Activated T-helper 2 cell treated with anti-CD3 and anti-CD28 coated beads, Interferon-gamma antibody, Interleukin-2, Interleukin-4, amounts not matched to agents 10 μg/mL and 5 μg/mL and 100 μg/mL, durations not matched to agents 14 hours and 24 hours and 36 hours (primary cell): ENCODE results near the gene ASB13. TPM values are rescaled to one million over a fixed set of nuclear protein-coding genes. Genes with fewer than 3 reads are reported as not detected.

Experiments
- DNase-seq: peaks from one replicate; pipeline ENCODE4 v3.0.0; 2021; ENCODE audit warnings: low spot score
- H3K27ac Mint-ChIP-seq: one replicate; pipeline ENCODE4 v1.8.0; 2021; ENCODE audit warnings: mixed read lengths
- H3K27me3 Mint-ChIP-seq: one replicate; pipeline ENCODE4 v1.8.0; 2021; ENCODE audit warnings: low read depth, mixed read lengths
- H3K36me3 Mint-ChIP-seq: one replicate; pipeline ENCODE4 v1.8.0; 2021; ENCODE audit warnings: low read depth, mixed read lengths
- H3K4me1 Mint-ChIP-seq: one replicate; pipeline ENCODE4 v1.8.0; 2021; ENCODE audit warnings: low read depth, mixed read lengths
- H3K4me3 Mint-ChIP-seq: one replicate; pipeline ENCODE4 v1.8.0; 2021; ENCODE audit warnings: low read depth, mild to moderate bottlenecking, moderate library complexity, mixed read lengths
- H3K9me3 Mint-ChIP-seq: one replicate; pipeline ENCODE4 v1.8.0; 2021; ENCODE audit warnings: mixed read lengths
- intact Hi-C: fragments of 100-400 bp; cut with micrococcal nuclease; formaldehyde crosslinking; loops from one replicate; pipeline ENCODE4 v1.15.1; 2023
- total RNA-seq: library from RNA; stranded (reverse); gene quantifications from 2 replicates; pipeline ENCODE4 v1.2.3, GENCODE V29; 2022

The ASB13 gene
- total RNA-seq, 1 donor from 2014 or later = 15.2 TPM

DNA sequence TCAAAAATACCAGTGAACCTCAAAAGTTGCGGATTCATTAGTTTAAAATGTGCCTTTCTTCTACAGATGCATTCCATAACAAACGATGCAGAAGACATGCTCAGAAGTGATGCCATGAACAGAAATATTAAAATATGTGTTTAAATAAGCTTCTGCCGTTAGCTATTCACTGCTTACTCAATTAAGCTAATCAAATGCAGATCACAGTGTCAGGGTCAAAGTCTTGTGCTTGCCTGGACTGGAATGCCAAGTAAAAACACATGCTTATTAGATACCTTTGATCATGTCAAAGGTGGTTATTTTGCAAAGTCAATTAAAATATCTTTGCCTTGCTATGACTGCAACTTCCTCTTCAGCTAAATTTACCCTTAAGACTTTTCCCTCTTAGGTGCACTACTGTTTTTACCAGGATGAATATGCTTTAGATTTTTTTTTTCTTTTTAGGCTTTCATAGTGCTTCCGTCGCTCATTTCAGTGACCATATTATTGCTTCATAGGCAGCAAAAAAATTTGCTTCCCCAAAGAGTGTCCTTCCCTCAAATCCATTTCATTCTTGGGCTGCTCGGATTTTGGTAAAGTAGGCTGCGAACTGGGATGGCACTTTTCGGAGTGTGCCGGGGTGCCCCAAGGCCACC lies 905 bp downstream of the ASB13 start:
- DNase-seq = no peak
- Mint-ChIP-seq H3K27ac (no peak overlapping the region), H3K4me3 (peak overlapping the region; percentile 77), H3K36me3 (no peaks in the 10 kb centered on the region), H3K9me3 (no peaks in the 10 kb centered on the region), H3K4me1 (peaks cover 19% of the 10 kb centered on the region), H3K27me3 (peaks cover 6% of the 10 kb centered on the region)
- intact Hi-C loops = no loop called here

- Mint-ChIP-seq H3K36me3 (no peaks in the 10 kb centered on the region), H3K27me3 (peaks cover 6% of the 10 kb centered on the region), H3K9me3 (no peaks in the 10 kb centered on the region), H3K4me3 (peak overlapping the region; percentile 14), H3K4me1 (peaks cover 33% of the 10 kb centered on the region), H3K27ac (no peak overlapping the region)
- intact Hi-C loops = no loop called here
- no peak for DNase-seq
Measured at GRCh38 chr10:5663692-5664427, 2.5 kb downstream of the ASB13 start.

GRCh38 chr10:5662708-5663579 lies 3.5 kb downstream of the ASB13 start:
- intact Hi-C loops = no loop called here
- H3K27ac Mint-ChIP-seq = no peak overlapping the region

GRCh38 chr10:5661043-5661442 lies 5.4 kb downstream of the ASB13 start:
- intact Hi-C loops = no loop called here
- Mint-ChIP-seq H3K27me3 (peaks cover 3% of the 10 kb centered on the region), H3K9me3 (no peaks in the 10 kb centered on the region), H3K27ac (peak overlapping the region; percentile 33), H3K4me3 (no peak overlapping the region), H3K36me3 (no peaks in the 10 kb centered on the region), H3K4me1 (peaks cover 36% of the 10 kb centered on the region)
- DNase-seq = no peak

More at GRCh38 chr10:5662708-5663579, 3.5 kb downstream of the ASB13 start:
- Mint-ChIP-seq H3K4me1 (peaks cover 33% of the 10 kb centered on the region), H3K9me3 (no peaks in the 10 kb centered on the region), H3K36me3 (no peaks in the 10 kb centered on the region), H3K4me3 (no peak overlapping the region), H3K27me3 (peaks cover 5% of the 10 kb centered on the region)
- no peak for DNase-seq

- intact Hi-C loops = no loop called here
- no peak overlapping the region for H3K27ac Mint-ChIP-seq
- no peaks in the 10 kb centered on the region for H3K9me3 Mint-ChIP-seq
- no peak overlapping the region for H3K4me3 Mint-ChIP-seq
- H3K4me1 Mint-ChIP-seq = peaks cover 41% of the 10 kb centered on the region
- no peaks in the 10 kb centered on the region for H3K36me3 Mint-ChIP-seq
- no peak for DNase-seq
- no peaks in the 10 kb centered on the region for H3K27me3 Mint-ChIP-seq
Measured at GRCh38 chr10:5659702-5660528, 6.5 kb downstream of the ASB13 start.

DNA sequence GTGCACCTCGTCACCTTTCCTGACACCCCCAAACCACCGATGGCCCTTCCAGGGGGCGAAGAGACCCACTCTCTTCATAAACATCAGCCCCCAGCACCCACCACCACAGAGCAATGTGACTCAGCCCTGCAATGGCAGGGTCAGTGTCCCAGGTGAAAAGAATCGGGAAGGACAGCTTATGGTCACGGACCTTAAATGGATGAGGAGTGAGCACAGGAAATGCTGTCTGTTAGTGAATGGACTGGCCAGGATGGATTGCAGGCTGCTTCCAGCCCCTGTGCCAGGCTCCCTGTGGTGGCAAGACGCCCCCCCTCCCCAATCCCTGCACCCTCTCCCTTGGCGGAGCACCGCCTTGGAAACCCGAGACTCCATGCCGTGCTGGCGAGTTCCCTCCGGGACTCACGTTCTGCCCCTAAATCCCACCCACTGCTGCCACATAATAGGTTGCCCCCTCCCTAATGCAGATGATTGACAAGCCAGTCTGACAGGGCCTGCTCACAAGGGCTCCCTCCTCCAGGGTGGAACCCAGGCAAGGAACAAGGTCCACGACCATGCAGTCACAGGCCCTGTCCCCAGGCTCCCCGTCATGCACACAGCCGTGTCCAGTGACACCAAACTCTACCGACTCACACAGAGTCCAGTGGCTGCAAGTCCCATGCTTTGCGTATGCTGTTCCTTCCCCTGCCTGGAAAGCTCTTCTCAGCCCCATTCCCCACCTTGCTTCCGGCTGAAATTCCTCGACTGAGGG lies 7.3 kb downstream of the ASB13 start:
- Mint-ChIP-seq H3K27ac (no peak overlapping the region), H3K27me3 (no peaks in the 10 kb centered on the region), H3K9me3 (no peaks in the 10 kb centered on the region), H3K4me1 (peaks cover 40% of the 10 kb centered on the region), H3K36me3 (no peaks in the 10 kb centered on the region), H3K4me3 (no peak overlapping the region)
- no peak for DNase-seq
- intact Hi-C loops = no loop called here

GRCh38 chr10:5656737-5657579 lies 9.4 kb downstream of the ASB13 start:
- Mint-ChIP-seq H3K9me3 (no peaks in the 10 kb centered on the region), H3K4me3 (no peak overlapping the region), H3K27ac (no peak overlapping the region), H3K36me3 (no peaks in the 10 kb centered on the region), H3K27me3 (no peaks in the 10 kb centered on the region), H3K4me1 (peaks cover 39% of the 10 kb centered on the region)
- intact Hi-C loops = no loop called here
- DNase-seq = no peak

DNA sequence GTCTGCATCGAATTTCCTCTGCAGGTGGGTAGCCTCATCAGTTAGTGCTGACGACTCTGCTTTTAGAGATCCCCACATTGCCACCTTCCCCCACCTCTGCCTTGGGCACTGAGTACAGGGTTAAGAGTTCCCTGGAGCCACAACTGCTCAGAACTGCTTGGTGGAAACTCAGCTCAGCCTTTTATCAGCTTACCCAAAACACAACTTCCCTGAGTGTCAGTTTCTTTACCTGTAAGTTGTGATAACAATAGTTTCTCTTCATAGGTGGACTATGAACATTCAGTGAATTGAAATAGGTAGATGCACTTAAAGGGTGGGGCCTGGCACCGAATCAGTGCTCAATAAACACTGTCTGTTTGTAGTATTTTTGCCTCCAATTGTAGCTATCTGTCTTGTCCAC lies 11.3 kb downstream of the ASB13 start:
- Mint-ChIP-seq H3K4me1 (peaks cover 35% of the 10 kb centered on the region), H3K27ac (no peak overlapping the region), H3K36me3 (peaks cover under 1% of the 10 kb centered on the region), H3K9me3 (no peaks in the 10 kb centered on the region), H3K27me3 (no peaks in the 10 kb centered on the region), H3K4me3 (no peak overlapping the region)
- intact Hi-C loops = no loop called here
- DNase-seq = no peak

GRCh38 chr10:5654218-5654755 lies 12.1 kb downstream of the ASB13 start:
- no peak for DNase-seq
- no peak overlapping the region for H3K27ac Mint-ChIP-seq
- no peaks in the 10 kb centered on the region for H3K27me3 Mint-ChIP-seq
- peaks cover 8% of the 10 kb centered on the region for H3K36me3 Mint-ChIP-seq
- intact Hi-C loops = no loop called here
- no peak overlapping the region for H3K4me3 Mint-ChIP-seq
- H3K9me3 Mint-ChIP-seq = no peaks in the 10 kb centered on the region
- peaks cover 26% of the 10 kb centered on the region for H3K4me1 Mint-ChIP-seq

DNA sequence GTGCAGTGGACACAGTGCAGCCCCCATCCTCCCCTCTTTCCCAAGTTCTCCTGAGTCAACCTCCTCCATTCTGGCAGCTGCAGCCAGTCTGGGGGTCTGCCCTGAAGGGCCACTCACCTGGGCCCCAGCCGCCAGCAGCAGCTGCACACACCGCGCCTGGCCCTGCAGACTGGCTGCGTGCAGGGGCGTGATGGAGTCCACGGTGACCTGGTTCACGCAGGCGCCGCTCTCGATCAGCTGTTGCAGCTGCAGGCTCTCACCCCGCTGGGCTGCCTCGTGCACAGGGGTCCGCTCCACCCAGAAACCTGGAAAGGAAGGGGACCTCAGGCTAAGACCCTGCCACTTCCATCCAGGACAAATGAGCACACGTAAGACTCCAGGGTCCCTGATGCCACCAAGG lies 13.6 kb downstream of the ASB13 start:
- peaks cover 13% of the 10 kb centered on the region for H3K36me3 Mint-ChIP-seq
- no peak for DNase-seq
- intact Hi-C loops = no loop called here
- no peaks in the 10 kb centered on the region for H3K27me3 Mint-ChIP-seq
- H3K27ac Mint-ChIP-seq = no peak overlapping the region
- H3K4me1 Mint-ChIP-seq = peaks cover 25% of the 10 kb centered on the region
- H3K4me3 Mint-ChIP-seq = no peak overlapping the region
- H3K9me3 Mint-ChIP-seq = no peaks in the 10 kb centered on the region

DNA sequence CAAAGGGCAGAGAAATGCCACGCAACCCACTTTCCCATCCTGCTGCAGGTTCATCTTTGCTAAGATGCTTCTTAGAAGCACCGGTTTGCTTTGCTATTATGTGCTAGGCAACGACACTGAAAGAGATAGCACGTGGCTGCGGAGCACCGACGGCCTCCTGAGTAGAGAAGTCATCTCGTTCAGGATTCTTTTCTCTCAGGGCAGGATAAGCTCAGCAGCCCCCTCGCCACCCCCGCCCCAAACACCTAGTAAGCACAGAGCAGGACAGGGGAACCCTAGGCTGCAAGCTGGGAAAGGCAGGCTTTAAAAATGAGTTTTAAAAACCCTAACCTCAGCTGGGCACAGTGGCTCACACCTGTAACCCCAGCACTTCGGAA lies 15.0 kb downstream of the ASB13 start:
- H3K27me3 Mint-ChIP-seq = no peaks in the 10 kb centered on the region
- H3K27ac Mint-ChIP-seq = no peak overlapping the region
- peaks cover 19% of the 10 kb centered on the region for H3K36me3 Mint-ChIP-seq

More for the DNA sequence above, 15.0 kb downstream of the ASB13 start:
- DNase-seq = no peak
- Mint-ChIP-seq H3K4me3 (no peak overlapping the region), H3K4me1 (peaks cover 14% of the 10 kb centered on the region), H3K9me3 (no peaks in the 10 kb centered on the region)
- intact Hi-C loops = no loop called here
